Bone marrow (tissue), 2 donors: ENCODE results near the gene NSMCE1.
"Not testable (repeated sequence)": the region's sequence is repeated elsewhere in the genome, so short reads cannot be mapped to it uniquely, and the experiment has no call there.

Source experiments
- DNase-seq, 2 donors: peaks; one replicate each; lab custom pipeline; 2025; lab: John Stamatoyannopoulos, UW

Gene NSMCE1

DNA sequence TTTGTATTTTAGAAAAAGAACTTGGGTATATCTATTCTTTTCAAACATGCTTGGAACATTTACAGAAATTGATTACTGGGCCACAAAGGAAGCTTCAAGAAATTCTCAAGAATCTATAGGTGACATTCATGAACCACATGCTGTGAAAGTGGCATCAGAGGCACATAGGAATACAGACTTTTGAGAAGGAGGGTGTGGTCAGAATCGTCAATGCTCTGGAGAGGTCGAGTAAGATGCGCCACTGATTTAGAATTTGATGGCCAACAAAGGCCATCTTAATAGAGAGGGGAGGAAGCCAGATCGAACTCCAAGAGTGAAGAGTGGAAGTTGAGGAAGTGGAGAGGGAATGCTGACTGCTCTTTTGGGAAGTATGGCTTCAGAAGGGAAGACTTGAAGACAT, 3.5 kb upstream of the NSMCE1 start:
- no peak for DNase-seq

DNA sequence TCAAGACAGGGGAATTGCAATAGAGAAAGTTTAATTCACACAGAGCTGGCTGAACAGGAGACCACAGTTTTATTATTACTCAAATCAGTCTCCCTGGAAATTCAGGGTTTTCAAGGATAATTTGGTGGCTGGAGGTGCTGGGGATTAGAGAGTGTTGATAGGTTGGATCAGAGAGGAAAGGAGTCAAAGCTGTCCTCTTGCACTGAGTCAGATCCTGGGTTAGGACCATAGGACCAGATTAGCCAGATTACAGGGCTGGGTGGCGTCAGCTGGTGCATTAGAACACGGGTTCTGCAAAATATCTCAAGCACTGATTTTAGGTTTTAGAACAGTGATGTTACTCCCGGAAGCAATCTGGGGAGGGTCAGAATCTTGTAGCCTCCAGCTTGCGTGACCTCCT, 1.8 kb upstream of the NSMCE1 start:
- DNase-seq: no peak

DNA sequence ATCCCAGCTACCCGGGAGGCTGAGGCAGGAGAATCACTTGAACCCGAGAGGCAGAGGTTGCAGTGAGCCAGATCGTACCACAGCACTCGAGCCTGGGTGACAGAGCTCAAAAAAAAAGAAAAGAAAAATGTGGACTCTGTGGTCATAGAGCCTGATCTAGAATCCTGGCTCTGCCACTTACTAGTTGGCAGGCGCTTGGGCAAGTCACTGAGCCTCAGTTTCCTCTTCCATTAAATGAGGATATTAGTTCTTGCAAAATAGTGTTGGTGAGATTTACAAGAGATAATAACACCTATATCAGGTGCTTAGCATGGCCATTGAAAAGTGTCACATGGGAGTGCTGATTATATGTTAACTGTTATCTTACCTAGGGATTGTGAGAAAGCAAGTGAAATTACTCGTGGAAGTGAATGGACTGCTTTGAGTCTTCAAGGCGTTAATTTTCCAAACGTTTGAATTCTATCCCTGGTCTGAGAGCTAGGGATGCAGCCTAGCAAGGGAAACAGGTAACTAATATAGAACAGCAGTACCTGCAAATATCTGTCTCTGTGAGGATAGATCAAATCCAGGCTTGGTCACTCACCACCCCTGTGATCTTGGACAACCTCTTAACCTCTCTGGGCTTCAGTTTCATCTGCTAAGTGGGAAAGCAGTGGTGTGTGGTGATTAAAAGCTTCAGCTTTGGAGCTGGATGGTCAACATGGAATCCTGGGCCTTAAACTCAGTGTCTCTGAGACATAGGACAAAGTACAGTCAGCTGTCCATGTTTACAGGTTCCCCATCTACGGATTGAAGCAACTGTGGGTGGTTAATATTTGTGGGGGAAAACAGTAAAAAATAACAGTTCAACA, 953 bp upstream of the NSMCE1 start:
- DNase-seq: no peak

DNA sequence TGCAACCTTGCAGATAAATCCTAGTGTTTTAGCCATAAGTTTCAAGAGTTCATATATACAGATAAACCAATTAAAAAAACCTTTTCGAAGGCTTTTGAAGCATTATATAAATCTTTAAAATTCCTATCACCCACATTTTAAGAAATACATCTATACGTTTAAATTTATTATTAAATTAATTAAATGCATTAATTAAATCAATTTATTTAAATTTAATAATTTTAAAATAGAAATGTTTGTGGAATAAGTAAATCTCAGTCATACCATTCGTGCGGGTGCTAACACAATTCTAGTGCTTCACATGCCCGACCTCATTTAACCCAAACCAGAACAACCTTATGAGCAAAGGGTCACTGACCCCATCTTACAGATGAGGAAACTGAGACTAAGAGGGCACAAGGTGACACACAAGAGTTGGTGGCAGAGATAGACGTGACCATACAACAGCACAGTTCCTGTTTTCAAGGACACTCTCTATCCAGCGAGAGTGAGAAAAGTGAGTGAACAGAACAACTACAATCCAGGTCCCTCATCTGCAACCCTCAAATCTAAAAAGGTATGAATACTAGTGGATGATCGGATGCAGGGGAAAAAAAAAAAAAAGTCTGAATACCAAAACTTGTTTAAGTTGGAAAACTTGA, 1.4 kb downstream of the NSMCE1 start:
- DNase-seq: no peak

DNA sequence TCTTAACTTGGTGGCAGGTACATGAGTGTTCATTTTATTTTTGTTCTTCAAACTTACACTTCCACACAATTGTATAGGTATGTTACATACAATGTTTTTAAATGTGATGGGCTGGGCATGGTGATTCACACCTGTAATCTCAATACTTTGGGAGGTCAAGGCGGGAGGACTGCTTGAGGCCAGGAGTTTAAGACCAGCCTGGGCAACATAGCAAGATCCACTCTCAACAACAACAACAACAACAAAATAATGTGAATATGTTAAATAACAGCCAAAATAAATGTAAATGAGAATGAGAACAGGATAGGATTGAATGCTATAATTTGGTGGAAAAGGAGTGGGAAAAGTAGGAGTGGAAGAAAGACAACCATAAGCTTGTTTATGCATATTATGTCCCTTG, 2.6 kb downstream of the NSMCE1 start:
- no peak for DNase-seq

DNA sequence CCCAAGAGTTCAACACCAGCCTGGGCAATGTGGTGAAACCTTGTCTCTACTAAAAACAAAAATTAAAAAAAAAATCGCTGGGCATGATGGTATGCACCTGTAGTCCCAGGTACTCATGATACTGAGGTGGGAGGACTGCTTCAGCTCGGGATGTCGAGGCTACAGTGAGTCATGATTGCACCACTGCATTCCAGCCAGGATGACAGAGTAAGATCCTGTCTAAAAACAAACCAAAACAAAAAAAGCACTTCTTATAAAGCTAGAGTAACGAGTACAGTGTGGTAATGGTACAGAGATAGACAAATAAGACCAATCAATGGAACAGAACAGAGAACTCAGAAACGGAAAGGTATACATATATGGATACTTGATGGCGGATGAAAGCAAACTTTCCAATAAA, 4.4 kb downstream of the NSMCE1 start:
- DNase-seq: no peak

DNA sequence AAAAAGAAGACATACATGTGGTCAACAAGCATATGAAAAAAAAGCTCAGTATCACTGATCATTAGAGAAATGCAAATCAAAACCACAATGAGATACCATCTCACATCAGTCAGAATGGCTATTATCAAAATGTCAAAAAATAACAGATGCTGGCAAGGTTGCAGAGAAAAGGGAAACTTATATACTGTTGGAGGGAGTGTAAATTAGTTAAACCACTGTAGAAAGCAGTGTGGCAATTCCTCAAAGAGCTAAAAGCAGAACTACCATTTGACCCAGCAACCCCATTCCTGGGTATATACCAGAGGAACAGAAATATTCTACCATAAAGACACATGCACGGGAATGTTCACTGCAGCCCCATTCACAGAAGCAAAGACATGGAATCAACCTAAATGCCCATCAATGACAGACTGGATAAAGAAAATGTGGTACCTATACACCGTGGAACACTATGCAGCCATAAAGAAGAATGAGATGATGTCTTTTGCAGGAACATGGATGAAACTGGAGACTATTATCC, 5.6 kb downstream of the NSMCE1 start:
- peak in 1 of 2 donors; percentile 44 for DNase-seq

DNA sequence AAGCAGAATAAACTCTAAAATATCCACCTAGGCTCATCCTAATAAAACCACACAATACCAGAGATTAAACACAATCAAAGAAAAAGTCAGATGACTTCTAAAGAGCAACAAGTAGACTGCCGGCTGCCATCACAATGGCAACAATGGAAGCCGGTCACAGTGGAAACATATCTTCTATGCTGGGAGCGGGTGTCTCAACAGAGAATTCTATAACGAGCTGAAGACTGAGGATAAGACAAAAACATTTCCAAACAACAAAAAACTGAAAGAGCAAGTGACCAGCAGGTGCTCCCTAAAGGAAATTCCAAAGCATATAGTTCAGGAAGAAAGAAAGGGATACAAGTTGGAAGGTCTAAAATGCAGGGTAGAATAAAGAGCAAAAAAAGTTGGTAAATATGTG, 8.9 kb downstream of the NSMCE1 start:
- no peak for DNase-seq

DNA sequence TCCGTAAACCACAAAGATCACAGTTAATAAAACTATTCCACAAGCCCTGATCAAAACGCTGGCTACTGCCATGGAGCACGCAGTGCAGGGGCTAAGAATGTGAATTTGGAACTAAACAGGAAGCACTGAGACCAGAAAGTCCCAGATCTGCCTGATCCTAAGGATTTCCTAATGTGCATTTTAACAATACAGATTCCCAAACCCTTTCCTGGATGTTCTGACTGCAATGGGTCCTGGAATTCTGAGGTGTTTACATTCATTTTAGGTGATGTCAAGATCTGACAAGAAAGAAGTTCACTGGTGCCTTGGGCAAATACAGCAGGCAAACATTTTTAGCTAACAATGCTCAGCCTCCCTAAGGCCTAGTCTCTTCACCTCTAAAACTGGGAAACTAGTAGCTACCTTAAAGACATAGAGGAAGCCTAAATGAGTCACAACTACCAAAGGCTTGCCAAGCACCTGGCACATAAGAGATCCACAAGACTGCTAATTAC, 10.3 kb downstream of the NSMCE1 start:
- DNase-seq: no peak

DNA sequence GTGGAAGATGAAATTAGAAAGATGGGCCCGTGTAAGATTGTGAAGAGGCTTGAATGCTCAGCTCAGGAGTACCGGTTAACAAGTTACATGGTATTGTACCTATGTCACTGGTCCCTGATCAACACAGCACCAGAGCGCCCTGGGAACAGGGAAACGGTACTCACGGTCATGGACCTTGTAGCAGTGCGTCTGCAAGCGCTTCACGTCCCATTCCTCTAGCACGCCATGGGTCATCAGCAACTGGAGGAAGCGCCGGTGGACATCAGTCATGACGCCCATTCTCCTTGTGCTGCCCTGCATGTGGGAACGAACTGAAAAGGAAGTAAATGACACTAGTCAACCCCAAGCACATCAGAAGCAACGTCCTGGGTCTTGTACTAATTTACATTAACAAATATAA, 11.3 kb downstream of the NSMCE1 start:
- DNase-seq: no peak

DNA sequence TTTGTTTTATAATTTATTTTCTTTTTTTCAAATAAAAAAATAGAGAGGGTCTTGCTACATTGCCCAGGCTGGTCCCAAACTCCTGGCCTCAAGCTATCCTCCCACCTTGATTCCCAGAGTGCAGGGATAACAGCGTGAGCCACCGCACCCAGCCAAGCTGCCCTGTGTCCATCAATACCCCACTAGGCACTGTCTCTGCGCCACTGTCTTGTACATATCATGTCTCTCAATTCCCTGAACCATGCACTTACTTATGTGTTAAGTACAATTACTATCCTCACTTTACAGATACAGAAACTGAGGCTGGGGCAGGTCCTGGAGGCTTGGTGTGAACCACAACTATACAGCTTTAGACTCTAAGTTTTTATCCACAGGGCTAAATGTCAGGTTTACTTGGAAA, 11.7 kb downstream of the NSMCE1 start:
- DNase-seq: no peak

DNA sequence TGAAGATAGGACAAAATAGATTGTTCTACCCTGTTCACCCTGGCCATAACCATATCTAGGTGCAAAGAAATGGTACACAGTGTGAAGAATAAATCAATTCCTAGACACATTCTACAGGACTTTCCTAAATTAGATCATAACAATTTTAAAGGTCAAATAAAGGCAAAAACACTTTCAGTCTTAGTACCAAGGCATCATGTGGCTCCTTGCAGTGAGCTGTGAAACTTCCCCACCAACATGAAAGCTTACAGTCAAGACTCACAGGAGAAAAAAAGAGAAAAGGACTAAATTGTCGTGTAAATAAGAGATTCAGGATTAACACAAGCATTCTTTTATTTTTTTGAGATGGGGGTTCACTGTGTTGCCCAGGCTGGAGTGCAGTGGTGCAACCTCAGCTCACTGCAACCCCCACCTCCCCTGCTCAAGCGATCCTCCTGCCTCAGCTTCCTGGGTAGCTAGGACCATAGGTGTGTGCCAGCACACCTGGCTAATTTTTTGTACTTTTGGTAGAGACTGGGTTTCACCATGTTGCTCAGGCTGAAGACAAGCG, 14.2 kb downstream of the NSMCE1 start:
- DNase-seq: no peak

DNA sequence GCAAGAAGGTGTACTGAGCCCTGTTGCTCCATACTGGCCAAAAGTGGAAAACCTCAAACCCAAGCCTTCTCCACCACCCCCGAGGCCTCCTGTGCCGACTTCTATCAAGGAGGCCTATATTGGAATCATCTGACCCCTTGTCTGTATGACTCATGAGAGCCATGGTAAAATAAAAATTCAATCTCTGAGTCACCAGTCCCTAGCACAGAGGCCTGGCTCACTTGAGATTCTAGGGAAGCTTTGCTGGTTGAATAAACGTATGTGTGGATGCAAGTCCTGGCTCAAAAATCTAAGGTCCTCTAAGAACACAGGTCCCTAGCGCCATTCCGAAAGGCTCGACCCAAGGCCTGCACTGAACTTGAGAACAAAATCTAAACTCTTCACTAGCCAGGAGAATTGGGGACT, 15.0 kb downstream of the NSMCE1 start:
- peak in 1 of 2 donors; percentile 34 for DNase-seq

DNA sequence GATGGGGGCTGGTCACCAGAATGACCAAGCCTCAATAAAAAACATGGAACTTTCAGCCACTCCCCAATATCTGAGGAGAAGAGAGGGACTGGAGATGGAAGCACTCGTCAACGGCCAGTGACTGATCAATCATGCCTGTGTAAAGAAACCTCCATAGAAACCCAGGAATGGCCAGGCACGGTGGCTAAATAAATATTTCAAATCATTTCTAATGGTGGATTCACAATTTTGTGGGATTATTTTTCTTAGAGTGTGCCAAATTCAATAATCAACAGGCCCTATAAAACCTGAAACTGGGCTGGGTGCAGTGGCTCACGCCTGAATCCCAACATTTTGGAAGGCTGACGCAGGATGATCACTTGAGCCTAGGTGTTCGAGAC, 16.4 kb downstream of the NSMCE1 start:
- DNase-seq: no peak

DNA sequence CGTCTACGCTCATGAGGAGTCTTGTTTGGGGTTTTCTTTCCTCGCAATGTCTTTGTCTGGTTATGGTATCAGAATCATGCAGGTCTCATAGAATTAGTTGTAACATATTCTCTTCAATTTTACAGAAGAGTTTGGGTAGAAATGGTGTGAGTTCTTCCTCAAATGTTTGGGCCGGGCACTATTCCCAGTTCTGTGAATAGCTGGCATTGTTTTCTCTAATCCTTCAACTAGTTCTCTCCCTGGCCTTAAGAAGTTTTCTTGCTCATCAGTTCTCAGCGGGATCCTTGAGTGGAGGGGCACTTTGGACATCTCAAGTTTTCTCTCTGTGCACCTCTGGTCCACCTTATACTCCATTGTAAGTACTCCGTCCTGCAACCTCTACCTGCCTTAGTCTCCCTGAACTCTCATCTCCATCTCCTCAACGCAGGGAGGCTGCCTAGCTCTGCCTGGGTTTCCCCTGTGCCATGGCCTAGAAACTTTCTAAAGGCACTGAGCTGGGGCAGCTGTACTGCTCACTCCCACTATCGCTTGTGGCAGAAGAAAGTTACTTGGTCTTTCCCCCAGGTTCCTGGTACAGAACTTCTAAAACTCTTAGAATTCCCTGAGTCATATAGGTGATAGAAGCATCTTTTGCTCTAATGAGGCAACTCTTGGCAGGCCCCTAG, 16.9 kb downstream of the NSMCE1 start:
- no peak for DNase-seq

DNA sequence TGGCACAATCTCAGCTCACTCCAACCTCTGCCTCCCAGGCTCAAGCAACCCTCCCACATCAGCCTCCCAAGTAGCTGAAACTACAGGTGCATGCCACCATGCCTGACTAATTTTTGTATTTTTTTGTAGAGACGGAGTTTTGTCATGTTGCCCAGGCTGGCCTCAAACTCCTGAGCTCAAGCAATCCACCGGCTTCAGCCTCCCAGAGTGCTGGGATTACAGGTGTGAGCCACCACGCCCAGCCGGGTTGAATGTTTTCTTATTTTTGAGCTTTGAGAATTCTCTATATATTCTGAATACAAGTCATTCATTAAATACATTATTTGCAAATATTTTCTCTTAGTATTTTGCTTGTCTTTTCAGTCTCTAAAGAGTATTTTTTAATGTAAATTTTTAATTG, 19.7 kb downstream of the NSMCE1 start:
- not testable (repeated sequence) for DNase-seq

DNA sequence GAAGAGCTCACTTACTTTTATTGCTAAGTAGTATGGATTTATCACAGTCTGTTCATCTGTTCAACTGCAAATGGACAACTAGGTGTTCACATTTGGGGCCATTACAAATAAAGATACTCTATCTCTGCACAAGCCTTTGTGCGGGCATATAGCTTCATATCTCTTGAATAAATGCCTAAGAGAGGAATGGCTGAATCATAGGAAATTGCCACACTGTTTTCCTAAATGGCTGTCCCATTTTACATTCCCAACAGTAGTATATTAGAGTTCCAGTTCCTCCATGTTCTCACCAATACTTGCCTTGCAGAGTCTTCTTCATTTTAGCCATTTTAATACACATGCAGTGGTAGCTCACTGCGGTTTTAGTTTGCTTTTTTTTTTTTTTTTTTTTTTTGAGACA, 20.5 kb downstream of the NSMCE1 start:
- no peak for DNase-seq

DNA sequence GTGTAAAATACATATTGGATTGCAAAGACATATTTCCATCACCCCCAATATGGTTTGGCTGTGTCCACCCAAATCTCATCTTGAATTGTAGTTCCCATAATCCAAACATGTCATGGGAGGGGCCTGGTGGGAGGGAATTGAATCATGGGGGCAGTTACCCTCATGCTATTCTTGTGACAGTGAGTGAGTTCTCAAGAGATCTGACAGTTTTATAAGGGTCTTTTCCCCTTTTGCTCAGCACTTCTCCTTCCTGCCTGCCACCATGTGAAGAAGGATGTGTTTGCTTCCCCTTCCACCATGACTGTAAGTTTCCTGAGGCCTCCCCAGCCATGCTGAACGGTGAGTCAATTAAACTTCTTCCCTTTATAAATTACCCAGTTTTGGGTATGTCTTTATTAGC, 21.5 kb downstream of the NSMCE1 start:
- peak in 1 of 2 donors; percentile 54 for DNase-seq

DNA sequence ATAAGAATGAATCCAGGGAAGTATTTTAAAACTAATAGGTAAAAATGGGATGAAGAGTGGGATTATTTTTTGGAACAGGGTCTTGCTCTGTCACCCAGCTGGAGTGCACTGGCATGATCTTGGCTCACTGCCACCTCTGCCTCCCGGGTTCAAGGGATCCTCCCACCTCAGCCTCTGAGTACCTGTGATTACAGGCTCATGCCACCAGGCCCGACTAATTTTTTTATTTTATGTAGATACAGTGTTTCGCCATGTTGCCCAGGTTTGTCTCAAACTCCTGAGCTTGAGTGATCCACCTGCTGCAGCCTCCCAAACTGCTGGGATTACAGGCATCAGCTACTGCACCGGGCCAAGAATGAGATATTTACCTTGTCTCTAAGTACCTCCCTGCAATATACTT, 22.1 kb downstream of the NSMCE1 start:
- DNase-seq: no peak

DNA sequence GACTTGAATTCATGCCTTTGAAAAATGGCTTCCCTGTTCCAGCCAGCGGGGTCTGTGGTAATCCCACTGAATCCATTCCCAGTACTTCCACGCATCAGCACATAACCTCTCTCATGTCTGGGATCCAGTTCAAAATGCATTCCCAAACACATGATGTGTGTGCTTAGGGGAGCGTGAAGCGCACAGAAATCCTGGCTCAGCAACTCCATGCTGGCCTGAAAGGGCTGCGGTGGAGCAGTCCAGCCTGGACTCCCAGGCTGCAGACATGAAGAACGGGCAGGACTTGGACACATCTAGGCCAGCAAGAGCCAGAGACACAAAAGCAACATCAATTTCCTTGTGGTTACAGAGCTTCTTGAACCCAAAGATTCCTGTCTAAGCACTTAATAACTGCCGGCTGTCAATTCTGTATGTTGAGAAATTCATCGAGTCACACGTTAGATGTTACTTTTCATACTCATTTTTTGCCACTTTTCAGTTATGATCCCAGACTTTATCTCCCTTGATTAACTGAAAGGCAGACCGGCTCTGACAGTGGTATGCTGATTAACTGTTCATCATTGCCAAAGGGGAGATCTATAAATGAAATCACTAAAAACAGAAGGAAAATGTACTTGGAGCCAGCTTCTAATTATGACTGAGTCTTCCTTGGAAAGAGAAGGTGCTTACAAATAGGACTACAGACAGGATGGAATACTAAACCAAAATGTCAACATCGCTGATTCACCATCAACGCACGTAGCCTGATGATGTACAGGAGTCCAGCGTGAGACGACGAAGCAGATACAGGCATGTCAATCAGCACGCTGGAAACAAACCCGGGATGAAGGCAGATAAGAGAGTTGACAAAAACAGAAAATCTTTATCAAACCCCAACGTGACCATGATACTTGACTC, 23.0 kb downstream of the NSMCE1 start:
- no peak for DNase-seq

DNA sequence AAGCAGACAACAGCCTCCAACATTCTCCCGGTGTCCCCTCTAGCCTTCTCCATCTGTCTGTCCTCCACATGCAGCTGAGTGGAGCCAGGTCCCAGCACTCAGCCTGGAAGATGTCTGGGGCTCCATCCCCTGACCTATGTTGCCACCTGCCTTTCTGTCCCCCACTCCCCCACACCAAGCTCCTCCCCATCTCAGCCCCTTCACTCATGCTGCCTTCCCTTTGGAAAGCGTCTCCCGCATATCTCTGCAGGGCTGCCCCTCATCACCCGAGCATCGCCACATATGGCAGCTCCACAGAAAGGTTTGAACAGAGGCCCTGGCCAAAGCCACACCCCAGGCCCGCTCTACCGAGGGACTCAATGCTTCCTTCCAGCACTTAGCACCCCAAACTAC, 24.2 kb downstream of the NSMCE1 start:
- DNase-seq: no peak
